NCI-H146 treated with DMSO at 0.1 percent for 48 hours (cell line): Measurements from ENCODE around the gene PALLD.

Experiments used
- DNase-seq: peaks from one replicate; lab custom pipeline; 2025; ENCODE audit not compliant: unreplicated experiment; lab: John Stamatoyannopoulos, UW

PALLD gene

GRCh38 chr4:168886351-168886750 lies 389.5 kb downstream of the PALLD start:
- DNase-seq, result no peak

DNA sequence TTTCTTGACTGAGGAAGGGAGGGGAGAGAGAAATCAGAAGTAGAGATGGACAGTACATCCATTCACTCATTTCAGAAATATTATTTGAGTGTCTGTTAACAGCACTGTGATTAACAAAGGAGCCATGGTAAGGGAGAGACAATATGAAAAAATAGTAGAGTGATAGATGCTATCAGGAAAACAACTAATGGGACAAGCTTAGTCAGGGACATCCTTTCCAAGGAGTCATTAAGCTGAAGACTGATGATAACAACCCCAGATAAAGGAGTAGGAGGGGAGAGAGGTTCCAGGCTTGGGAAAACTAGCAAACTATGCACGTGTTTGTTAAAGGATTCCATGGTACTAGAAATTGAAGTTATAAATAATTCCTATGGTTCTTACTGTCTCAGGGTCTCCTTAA lies 391.0 kb downstream of the PALLD start:
- DNase-seq, result no peak

- DNase-seq, result no peak
Observed at GRCh38 chr4:168888715-168889215, 391.9 kb downstream of the PALLD start.

GRCh38 chr4:168891086-168891485 lies 394.2 kb downstream of the PALLD start:
- no peak for DNase-seq

- no peak for DNase-seq
Observed at GRCh38 chr4:168891688-168892087, 394.8 kb downstream of the PALLD start.

DNA sequence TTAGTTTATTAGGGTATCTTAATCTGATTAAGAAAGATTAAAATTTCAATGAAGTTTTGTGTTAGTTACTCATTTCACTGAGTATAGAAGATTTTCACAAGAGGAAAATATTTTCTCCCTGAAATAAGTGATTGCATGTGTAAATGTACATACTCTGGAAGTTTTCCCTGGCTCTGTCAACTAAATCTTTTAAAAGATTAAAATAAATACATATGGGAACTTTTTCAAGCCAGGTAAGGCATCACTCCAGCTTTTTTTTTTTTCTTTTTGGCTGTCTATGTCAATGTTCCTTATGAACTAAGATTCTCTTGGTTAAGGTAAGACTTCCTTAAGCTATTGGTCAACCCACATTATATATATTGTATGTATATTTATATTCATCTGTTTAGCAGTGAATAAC lies 395.6 kb downstream of the PALLD start:
- DNase-seq, result no peak

DNA sequence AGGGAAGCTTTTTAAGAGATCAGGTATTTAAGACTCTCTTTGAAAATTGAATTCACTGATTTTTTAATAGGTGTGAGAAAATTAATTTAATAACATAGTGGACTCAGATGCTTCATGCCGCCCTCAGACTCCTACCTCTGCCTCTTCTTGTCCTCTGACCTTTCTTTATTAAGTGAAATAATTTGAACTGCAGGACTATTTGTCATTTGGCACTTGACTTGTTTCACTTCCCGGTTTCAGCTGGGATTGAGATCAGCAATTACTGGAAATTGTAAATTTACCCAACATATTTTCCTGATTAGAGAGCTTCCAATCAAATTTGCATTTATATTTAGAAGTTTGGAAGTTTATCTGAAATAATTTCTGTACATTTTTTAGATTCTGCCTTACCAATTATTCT lies 396.4 kb downstream of the PALLD start:
- DNase-seq, result no peak

GRCh38 chr4:168893807-168894206 lies 397.0 kb downstream of the PALLD start:
- no peak for DNase-seq

DNA sequence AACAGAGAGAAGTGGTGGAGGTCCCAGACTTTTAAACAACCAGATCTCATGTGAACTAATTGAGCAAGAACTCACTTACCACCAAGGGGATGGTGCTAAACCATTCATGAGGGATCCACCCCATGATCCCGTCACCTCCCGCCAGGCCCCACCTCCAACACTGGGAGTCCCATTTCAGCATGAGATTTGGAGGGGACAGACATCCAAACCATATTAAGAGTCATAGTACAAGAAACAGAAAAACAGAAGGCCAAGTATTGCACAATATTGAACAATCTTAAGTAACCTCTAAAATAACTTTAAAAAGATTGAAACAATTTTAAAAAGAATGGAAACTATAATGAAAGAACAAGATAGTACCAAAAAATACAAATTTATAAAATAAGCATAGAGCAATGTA lies 403.2 kb downstream of the PALLD start:
- DNase-seq, result no peak

DNA sequence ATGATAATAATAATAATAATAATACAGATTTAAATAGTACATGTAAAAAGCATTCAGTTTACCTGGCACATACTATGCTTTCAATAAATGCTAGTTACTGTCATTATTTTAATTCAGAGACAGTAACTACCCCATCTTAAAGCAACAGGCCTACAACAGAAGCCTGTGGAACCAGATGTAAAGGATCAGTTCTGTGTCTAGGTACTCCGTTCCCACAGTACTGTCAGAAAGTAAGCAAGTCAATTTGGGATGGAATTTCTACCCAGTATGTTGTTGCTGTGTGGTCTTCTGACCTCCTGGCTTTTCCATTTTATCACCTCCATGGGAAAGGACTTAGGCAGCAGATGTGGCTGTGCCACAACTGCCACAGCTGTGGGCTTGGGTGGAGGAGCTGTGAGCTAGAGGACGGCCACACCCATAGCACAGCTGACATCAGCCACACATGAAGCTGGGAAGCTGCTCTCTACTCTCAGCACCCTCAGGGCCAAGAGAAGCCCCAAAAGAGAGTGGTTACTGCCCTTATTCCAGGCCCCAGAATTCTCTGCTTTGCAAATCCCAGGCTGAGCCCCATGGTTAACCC lies 410.4 kb downstream of the PALLD start:
- DNase-seq, result no peak

DNA sequence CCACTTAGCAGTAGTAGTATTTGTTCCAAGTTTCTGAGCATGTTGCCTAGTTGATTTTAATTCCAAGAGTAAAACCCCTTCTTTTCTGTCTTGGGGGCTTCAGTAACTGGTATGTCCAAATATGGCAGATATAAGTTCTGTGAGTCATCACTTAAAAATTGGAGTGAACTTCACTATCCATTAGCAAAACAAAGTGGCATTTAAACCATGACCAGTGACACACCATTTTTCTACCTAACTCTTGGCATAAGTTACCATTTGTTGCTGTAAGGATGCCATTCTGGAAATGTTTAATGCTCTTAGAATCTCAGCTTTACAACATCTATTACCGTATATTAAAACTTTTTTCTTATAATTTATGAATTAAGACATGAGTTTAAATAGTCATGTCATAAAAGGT lies 411.2 kb downstream of the PALLD start:
- no peak for DNase-seq

GRCh38 chr4:168908851-168909273 lies 412.0 kb downstream of the PALLD start:
- DNase-seq, result no peak

GRCh38 chr4:168914095-168914494 lies 417.2 kb downstream of the PALLD start:
- DNase-seq, result no peak

GRCh38 chr4:168917138-168917779 lies 420.4 kb downstream of the PALLD start:
- DNase-seq, result no peak

GRCh38 chr4:168919706-168920324 lies 423.0 kb downstream of the PALLD start:
- no peak for DNase-seq

- no peak for DNase-seq
Observed at GRCh38 chr4:168920441-168921065, 423.7 kb downstream of the PALLD start.

- peak; percentile 38 for DNase-seq
Observed at GRCh38 chr4:168923526-168924194, 426.8 kb downstream of the PALLD start.

DNA sequence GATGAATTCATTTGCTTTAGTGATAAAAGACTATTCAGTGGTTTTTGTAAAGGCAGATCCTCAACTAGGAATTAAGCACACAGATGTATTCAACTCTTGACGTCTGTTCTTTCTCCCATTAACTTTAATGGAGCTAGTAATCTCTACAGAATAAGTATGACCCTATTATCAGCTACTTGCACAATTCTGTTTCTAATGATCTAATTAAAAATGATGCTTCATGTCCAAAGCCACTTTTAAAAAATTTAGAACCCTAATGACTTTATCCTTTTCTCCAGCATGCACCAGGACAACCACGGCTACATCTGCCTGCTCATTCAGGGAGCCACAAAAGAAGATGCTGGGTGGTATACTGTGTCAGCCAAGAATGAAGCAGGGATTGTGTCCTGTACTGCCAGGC lies 427.8 kb downstream of the PALLD start:
- DNase-seq, result no peak

DNA sequence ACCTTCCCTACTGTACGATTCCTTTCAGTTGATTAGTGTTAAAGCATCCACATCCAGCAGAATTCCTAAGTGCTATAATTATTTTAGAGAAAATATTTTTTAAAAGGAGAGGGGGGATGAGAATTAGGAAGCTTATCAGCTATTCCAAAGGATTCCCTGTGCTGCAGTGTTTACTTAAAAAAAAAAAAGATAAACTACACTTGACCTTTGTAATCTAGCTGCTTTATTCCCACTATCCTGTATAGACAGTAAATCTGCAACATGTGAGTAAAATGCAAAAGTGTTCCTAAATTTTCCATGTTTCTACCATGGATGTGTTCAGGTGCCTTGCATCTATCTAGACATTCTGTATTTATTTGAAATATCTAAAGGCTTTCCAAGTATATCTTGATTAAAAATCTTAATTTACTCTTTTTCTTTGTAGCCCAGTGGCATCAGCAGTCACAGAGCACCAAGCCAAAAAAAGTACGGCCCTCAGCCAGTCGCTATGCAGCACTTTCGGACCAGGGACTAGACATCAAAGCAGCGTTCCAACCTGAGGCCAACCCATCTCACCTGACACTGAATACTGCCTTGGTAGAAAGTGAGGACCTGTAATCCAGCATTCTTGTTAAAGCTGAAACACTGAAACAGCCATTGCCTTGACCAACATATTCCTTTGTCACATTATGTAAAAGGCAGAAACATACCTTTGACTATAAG lies 429.1 kb downstream of the PALLD start:
- no peak for DNase-seq

DNA sequence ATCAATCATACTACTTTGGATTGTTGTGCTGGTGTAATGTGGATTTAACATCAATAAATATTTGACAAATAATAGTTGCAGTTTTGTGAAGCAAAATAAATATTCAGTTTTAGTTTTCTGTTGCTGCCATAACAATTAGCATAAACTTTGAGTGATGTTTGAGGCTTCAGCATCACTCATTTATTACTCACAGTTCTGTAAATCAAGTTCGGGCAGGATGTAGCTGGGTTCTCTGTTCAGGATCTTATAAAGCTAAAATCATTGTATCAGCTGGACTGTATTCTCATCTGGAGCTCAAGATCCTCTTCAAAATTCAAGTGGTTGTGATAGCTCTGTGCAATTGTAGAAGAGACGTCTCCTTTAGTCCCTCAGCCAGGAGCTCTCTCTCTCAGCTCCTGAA lies 431.5 kb downstream of the PALLD start:
- no peak for DNase-seq

- no peak for DNase-seq
Observed at GRCh38 chr4:168928875-168929274, 432.0 kb downstream of the PALLD start.
